Measurements from ENCODE around the gene FBXO48.

DNA sequence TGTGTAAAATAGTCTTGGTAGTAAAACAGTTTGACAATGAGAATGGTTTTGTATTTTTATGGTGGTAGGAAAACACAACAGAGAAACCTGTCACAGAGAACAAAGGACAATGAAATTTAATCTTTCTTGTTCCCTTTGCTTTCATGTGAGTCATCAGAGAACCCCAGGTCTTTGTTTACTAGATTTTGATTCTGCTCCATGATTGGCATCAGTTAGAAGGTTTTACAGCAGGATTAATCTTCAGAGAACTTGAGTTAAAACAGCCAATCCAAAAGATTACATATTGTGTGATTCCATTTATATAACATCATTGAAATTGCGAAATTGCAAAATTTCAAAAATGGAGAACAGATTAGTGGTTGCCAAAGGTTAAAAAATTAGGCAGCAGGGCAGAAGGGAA lies 2.8 kb upstream of the FBXO48 start:
- TF ChIP-seq POLR2A (IDR thresholded peaks at IDR 0.05), result no peak
- TF ChIP-seq, protein P1, sequence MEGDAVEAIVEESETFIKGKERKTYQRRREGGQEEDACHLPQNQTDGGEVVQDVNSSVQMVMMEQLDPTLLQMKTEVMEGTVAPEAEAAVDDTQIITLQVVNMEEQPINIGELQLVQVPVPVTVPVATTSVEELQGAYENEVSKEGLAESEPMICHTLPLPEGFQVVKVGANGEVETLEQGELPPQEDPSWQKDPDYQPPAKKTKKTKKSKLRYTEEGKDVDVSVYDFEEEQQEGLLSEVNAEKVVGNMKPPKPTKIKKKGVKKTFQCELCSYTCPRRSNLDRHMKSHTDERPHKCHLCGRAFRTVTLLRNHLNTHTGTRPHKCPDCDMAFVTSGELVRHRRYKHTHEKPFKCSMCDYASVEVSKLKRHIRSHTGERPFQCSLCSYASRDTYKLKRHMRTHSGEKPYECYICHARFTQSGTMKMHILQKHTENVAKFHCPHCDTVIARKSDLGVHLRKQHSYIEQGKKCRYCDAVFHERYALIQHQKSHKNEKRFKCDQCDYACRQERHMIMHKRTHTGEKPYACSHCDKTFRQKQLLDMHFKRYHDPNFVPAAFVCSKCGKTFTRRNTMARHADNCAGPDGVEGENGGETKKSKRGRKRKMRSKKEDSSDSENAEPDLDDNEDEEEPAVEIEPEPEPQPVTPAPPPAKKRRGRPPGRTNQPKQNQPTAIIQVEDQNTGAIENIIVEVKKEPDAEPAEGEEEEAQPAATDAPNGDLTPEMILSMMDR (IDR thresholded peaks at IDR 0.05), result no peak
